Astrocyte of the cerebellum (primary cell): ENCODE measurements around the gene CIITA.

Experiments
- DNase-seq: peaks from one replicate; pipeline ENCODE4 v3.0.0-alpha.2; 2011; ENCODE audit warnings: low read depth
- H3K4me3 ChIP-seq: 2 replicates; pipeline ENCODE4 v1.5.1; 2011; ENCODE audit warnings: mild to moderate bottlenecking, low read depth, low read length, moderate library complexity
- in situ Hi-C: cut with HindIII; loops from 2 replicates; pipeline ENCODE4 v1.10.0; 2017; ENCODE audit warnings: low sequenced_read_pairs
- TF ChIP-seq, protein P1 (sequence below): IDR thresholded peaks from 2 replicates; pipeline ENCODE4 v1.5.1; 2012; ENCODE audit warnings: low read length, low read depth, moderate library complexity, mild to moderate bottlenecking; ENCODE audit errors: missing control alignments

The CIITA gene

DNA sequence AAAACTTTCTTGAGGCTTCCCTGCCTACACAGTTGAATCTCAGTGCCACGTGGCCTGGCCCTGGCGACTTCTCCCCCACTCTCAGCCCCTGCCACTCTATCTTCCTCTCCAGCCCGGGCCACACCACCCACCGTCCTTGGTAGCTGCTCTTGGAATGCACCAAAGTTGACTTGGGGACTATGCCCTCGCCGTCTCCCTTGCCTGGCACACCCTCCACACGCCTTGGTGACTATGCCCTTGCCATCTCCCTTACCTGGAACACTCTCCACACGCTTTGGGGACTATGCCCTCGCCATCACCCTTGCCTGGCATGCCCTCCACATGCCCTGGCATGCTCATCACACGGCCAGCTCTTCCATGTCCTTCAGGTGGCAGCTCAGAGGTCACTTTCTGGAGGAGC lies 42.9 kb upstream of the CIITA start:
- H3K4me3 ChIP-seq = no peak overlapping the region
- TF ChIP-seq, protein P1, sequence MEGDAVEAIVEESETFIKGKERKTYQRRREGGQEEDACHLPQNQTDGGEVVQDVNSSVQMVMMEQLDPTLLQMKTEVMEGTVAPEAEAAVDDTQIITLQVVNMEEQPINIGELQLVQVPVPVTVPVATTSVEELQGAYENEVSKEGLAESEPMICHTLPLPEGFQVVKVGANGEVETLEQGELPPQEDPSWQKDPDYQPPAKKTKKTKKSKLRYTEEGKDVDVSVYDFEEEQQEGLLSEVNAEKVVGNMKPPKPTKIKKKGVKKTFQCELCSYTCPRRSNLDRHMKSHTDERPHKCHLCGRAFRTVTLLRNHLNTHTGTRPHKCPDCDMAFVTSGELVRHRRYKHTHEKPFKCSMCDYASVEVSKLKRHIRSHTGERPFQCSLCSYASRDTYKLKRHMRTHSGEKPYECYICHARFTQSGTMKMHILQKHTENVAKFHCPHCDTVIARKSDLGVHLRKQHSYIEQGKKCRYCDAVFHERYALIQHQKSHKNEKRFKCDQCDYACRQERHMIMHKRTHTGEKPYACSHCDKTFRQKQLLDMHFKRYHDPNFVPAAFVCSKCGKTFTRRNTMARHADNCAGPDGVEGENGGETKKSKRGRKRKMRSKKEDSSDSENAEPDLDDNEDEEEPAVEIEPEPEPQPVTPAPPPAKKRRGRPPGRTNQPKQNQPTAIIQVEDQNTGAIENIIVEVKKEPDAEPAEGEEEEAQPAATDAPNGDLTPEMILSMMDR = no peak
- DNase-seq = no peak
- in situ Hi-C loops = no loop called here

DNA sequence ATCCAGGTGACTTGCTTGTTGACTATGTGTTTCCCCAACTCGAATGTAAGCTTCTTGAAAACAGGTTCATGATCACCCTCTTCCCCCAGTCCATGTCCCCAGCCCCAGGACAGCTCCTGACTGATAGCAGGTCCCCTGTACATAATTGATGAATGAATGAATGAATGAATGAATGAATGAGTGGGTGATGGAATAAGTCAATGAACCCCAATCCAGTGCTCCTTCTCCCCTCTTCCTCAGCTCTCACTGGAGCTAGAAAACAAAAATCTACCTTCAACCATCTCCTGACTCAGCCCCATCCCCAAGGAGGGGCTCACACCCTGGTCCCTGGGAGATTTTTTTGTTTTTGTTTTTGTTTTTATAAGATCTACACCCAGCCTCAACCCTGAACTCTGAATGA lies 42.2 kb upstream of the CIITA start:
- TF ChIP-seq, protein P1 = no peak
- no peak overlapping the region for H3K4me3 ChIP-seq
- in situ Hi-C loops = no loop called here
- no peak for DNase-seq

DNA sequence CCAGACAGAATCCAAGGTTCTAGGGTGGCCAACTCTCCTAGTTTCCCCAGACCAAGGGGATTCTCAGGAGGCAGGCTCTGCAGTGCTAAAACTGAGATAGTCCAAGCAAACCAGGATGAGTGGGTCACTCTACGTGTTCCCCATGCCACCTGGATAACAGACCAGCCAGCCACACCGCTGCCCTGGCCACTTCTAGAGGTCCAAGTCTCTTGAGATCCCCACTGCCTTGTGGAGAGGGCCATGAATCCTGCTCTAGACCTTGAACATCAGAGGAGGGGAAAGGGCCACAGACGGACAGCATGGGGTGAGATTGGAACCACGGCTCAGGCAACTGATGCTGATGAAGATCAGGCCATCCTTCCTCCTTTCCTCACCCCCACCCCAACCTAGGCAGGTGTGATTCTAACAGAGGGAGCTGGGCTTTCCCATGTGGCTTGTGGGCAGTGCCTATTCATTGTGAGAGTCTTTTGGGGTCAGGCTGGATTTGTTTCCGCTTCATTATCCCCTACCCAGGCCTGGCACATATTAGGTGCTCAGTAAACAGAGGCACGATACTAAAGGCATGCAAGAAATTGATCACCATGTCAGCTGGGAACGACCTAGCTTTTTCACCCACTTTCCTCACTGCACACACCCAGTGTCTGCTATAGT lies 41.6 kb upstream of the CIITA start:
- TF ChIP-seq, protein P1 = no peak
- in situ Hi-C loops = no loop called here
- no peak overlapping the region for H3K4me3 ChIP-seq
- no peak for DNase-seq

DNA sequence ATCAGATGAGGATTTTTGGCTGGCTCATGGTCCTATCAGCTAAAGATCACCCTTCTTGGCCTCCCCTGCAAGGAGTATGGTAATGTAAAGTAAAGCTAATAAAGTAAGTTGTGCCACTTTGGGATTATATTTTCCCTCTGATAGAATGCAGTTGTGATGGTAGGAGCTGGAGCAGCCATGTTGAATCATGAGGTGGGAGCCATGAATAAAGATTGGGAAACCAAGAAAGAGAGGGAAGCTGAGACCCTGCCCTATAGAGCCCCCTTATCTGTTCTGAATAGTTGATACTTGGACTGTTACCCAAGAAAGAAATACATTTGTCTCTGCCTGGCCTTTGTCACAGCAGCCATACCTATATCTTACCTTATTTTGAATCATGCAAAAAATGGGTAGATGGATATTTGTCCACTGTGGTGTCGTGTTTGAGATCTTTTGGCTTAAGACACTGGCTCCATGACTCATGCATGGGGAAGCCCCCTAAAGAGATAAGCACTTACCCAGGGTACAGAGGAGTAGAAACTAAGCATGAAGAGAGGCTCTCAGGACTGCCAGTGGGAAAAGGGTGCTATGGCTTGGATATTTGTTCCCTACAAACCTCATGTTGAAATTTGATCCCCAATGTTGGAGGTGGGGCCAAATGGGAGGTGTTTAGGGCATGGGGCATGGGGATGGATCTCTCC lies 40.7 kb upstream of the CIITA start:
- DNase-seq = no peak
- TF ChIP-seq, protein P1 = no peak
- no peak overlapping the region for H3K4me3 ChIP-seq
- in situ Hi-C loops = no loop called here

DNA sequence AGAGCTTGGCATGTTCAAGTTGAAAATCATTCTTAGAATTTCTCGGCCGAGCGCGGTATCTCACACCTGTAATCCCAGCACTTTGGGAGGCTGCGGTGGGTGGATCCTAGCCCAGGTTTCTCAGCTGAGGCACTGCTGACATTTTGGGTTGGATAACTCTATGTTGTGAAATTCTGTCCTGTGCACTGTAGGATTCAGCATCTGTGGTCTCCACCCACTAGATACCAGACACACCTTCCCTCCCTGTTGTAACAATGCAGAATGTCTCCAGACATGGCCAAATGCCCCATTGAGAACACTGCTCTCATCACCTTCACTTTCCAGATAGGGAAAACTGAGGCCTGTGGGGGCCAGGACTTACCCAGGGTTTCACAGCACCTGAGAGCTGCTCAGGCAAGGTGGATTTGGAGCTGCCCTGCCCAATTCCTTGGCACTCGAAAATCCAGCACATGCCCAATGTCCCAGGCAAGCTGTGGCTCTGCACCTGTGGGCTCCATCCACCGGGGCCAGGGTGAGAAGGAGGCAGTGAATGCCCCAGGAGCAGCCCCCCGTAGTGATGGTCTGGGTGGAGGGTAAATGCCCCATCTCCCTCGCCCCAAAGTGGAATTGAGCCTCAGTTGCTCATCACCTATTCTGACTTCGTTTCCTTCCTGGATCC lies 38.3 kb upstream of the CIITA start:
- H3K4me3 ChIP-seq = no peak overlapping the region
- no peak for DNase-seq
- in situ Hi-C loops = no loop called here
- TF ChIP-seq, protein P1 = no peak

DNA sequence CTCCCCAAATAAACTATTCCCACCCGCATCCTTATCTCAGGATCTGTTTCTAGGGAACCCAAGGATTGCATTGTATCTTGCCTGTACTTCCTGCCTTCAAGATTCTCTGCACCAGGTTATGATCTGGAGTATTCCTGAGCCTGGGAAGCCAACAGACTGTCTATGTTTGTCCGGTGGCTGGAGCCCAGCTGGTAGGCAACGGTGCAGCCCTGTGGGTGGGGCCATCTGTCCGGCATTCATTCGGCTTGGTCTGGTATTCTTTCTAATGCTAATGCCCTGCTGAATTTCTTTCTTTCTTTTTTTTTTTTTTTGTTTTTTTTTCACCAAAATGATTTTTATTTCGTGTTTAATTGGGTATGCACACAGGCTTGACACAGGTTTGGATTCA lies 37.7 kb upstream of the CIITA start:
- in situ Hi-C loops = no loop called here
- no peak for DNase-seq
- H3K4me3 ChIP-seq = no peak overlapping the region
- TF ChIP-seq, protein P1 = no peak
